ENCODE data around the gene PLEKHM3.

- TF ChIP-seq CTCF (IDR thresholded peaks at IDR 0.05) = no peak
- no peak for TF ChIP-seq POLR2AphosphoS5 (IDR thresholded peaks at IDR 0.05)
- TF ChIP-seq POLR2A (IDR thresholded peaks at IDR 0.05) = no peak
- TF ChIP-seq EP300 (IDR thresholded peaks at IDR 0.05; ENCODE audit: low read depth) = no peak
Measured at GRCh38 chr2:207810200-207810788, 215.0 kb downstream of the PLEKHM3 start.

Data from transverse colon (tissue), 4 donors.